Inferior parietal cortex (tissue), 1 donor: ENCODE data around the gene STARD8.
"Not testable (repeated sequence)": the region's sequence is repeated elsewhere in the genome, so short reads cannot be mapped to it uniquely, and the experiment has no call there.

ENCODE experiments used
- DNase-seq: peaks from one replicate; pipeline ENCODE4 v3.0.0-alpha.2; 2016; ENCODE audit errors: extremely low spot score

STARD8 gene

DNA sequence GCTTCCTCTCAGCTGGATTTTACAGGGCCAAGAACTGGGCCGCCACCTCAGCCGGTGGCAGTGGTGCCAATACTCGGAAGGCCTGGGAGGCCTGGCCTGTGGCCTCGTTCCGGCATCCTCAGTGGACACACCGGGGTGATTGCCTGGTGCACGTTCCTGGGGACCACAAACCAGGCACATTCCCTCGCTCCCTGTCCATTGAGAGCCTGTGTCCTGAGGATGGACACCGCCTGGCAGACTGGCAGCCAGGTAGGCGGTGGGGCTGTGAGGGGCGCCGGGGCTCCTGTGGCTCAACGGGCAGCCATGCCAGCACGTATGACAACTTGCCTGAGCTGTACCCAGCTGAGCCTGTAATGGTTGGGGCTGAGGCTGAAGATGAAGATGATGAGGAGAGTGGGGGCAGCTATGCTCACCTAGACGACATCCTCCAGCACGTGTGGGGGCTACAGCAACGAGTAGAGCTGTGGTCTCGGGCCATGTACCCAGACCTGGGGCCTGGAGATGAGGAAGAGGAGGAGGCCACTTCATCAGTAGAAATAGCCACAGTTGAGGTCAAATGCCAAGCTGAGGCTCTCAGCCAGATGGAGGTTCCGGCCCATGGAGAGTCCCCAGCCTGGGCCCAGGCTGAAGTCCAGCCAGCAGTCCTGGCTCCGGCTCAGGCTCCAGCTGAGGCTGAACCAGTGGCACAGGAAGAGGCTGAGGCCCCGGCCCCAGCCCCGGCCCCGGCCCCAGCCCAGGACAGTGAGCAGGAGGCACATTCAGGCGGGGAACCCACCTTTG lies 70.4 kb downstream of the STARD8 start:
- DNase-seq: no peak

DNA sequence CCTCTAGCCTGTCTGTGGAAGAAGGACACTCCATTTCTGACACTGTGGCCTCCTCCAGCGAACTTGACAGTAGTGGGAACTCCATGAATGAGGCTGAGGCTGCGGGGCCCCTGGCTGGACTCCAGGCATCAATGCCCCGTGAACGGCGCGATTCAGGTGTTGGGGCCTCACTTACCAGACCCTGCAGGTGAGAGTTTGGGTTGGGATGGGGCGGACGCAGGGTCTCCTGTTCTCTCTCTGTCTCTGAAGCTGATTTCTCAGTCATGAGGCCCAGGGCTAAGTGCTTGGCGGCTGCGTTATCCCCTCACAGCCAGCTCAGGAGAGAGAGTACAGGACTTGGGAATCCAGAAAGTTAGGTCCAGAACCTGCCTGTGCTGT lies 71.0 kb downstream of the STARD8 start:
- DNase-seq: no peak

DNA sequence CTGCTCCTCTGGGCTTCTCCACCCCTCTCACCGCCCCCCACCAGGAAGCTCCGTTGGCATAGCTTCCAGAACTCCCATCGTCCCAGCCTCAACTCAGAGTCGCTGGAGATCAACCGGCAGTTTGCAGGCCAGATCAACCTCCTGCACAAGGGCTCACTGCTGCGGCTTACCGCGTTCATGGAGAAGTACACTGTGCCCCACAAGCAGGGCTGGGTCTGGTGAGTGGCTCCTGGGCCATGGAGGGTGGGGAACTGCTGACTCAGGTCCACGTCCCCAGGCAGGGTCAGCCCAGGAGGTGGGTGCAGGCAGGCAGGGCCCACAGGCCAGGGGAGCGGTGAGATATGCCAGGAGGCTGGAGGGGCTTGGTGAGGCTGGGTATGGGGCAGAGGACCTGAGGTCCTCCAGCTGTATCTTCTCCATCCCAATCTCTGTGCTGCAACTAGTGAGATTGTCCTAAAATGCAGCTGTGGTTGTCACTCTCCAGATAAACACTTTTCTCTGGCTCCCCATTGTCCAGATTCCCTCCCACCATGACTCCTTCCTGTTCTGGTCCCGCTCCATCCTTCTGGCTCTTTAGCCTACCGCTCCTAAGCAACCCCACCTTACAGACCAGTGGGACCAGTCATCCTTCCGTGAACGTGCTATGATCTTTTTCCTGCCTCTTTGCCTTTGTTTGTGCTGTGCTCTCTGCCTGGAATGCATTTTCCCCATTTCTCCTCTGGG lies 71.9 kb downstream of the STARD8 start:
- no peak for DNase-seq

DNA sequence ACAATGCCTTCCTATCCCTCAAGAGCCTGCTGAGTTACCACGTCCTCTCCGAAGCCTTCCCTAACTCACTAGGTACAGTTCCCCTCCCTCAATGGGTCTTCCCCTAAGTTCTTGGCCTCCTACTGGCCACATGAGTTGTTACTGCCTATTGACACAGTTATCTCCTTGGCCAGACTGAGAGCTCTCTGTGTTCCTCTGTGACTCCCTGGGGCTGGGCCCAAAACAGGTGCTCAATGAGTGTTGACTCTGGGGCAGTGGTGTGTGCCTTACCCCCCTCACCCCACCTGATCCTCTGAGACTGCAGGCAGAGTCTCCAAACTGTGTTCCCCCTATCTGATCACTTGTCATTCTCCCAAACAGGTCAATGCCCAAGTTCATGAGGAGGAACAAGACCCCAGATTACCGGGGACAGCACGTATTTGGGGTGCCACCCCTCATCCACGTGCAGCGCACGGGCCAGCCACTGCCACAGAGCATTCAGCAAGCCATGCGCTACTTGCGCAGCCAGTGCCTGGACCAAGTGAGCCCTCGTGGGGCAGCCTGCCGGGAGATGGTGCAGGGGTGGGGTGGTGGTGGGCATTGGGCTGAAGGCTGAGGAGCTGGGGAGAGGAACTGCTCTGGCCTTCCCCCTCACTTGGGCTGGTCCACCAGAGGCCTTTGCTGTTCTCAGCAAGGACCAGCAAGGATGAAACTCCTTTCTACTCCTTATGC lies 72.6 kb downstream of the STARD8 start:
- DNase-seq: no peak

DNA sequence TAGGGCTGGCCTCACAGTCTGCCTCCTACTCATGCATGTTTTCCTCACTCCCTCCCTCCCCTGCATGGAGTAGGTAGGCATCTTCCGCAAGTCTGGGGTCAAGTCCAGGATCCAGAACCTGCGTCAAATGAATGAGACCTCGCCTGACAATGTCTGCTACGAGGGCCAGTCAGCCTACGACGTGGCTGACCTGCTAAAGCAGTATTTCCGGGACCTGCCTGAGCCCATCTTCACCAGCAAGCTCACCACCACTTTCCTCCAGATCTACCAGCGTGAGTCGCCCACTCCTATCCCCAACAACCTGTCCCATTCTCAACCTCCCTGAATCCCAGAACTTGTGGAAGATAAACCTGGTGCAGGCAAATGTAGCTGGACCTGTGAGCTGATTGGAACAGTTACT lies 73.4 kb downstream of the STARD8 start:
- no peak for DNase-seq

DNA sequence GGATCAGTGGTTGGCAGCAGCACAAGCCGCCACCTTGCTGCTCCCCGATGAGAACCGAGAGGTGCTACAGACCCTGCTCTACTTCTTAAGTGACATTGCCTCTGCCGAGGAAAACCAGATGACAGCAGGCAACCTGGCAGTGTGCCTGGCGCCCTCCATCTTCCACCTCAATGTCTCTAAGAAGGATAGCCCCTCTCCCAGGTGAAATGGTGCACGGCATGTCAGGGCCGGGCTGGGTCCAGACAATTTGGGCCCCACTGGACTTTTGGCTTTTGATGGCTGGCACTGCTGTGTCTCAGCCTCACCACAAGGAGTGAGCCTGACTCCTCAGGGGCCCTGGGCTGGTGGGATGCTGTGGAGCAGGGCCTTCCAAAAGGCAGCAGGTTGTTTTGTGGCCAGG lies 74.1 kb downstream of the STARD8 start:
- DNase-seq: no peak

DNA sequence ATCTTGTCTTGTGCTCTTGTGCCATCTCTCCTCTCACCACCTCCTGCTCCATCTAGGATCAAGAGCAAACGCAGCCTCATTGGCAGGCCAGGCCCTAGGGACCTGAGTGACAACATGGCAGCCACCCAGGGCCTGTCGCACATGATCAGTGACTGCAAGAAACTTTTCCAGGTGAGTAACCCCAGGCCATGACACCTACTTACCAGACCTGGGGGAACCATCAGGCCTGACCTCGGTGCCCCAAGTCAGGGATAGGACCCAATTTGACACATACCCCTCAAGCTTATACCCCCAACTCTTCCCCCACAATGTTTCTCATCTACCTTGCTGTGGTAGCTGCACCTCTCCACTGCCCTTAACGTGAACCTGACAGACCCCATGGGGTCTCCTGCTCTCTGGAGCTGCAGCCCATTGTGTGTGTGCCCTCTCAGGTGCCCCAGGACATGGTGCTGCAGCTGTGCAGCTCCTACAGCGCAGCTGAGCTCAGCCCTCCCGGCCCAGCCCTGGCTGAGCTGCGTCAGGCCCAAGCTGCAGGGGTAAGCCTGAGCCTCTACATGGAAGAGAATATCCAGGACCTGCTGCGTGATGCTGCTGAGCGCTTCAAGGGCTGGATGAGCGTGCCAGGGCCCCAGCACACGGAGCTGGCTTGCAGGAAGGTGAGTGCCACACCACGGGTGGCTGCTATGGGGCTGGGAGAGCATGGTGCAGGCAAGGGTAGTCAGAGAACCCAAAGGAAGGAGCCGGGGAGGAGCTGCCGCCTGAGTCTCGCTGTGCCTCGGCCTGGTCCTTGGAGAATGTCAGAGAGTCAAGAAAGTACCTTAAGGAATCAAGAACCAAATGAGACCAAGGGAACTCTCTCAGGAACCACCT lies 74.8 kb downstream of the STARD8 start:
- DNase-seq: no peak

DNA sequence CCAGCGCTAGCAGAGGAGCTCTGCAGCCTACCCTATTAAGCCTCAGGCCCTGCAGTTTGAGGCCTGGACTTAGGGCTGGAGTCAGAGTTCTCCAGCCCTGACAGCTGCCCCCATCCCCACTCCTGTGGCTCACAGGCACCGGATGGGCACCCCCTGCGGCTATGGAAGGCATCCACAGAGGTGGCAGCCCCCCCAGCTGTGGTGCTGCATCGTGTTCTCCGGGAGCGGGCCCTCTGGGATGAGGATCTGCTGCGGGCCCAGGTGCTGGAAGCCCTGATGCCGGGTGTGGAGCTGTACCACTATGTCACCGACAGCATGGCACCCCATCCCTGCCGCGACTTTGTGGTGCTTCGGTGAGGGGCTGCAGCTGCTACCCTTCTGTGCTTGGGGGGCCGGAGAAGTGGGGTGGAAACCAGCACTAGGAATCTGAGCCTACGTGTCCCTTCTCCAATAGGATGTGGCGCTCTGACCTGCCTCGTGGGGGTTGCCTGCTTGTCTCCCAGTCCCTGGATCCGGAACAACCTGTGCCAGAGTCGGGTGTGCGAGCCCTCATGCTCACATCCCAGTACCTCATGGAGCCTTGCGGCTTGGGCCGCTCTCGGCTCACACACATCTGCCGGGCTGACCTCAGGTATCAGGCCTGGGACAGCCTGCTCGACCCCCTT lies 76.2 kb downstream of the STARD8 start:
- no peak for DNase-seq

DNA sequence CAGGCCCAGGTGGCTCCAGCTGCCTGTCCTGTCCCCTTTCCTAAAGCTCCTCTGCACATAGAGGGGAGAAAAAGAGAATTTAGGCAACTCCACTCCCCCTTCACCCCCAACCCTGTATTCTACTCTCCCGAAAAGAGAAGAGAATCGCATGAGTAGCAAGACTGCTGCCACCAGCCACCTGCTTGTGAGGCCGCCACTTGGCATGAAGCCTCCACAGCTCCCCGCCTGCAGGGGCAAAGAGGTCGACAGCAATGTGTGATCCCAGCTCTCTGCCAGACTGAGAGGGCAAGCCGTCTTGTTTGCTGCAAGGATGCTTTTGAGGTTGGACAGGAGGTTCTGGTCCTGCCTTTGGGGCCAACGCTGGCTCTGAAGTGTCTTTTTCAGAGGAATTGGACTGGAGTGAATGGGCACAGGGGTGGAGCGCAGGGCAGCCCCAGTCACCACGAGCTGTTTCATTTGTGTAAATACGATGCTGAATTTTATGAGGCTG lies 77.1 kb downstream of the STARD8 start:
- DNase-seq: no peak

DNA sequence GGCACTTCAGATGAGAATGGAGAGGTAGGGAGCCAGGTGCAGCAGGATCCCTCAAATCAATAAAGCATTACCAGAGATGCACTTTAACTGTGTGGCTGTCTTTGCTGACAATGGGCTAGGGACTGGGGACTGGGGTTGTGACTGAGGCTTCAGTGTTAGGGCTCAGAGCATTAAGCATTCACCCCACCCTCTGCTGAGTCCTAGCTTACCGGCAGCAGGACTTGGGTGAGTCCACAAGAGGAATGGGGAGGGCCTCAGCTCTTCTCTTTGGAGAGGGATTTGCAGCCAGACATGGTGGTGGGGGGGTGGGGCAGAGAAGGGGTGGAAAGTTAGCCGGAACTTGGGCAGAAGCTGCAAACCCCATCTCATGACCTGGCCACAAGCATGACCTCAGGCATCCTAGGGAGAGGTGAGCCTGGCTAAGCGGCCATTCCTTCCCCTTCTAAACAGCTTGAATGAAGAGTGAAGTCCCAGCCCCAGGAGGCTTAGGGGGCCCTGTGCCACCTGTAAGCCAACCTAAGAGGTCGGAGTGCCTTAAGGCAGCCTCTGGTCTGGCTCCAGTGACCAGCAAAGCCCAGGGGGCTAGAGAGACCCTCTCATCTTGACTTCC lies 78.4 kb downstream of the STARD8 start:
- DNase-seq: no peak

DNA sequence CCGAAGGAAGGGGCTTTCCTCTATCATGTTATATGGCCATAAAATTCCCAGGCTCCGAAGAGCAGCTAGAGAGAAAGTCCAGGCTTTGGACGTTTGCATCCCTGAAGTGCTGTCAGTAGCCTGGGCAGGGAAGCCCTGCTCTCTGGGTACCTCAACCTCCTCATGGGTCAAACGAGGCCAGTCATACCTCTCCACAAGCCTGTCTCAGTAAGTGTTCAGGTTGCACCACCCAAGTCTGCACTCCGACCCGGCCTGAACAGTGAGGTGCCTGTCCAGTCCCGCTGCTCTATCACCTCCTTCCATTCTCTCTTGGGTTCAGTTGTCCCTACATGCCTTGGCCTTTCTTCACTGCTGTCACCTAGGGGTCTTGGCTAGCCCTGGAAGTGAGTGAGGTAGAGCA lies 78.9 kb downstream of the STARD8 start:
- DNase-seq: no peak

DNA sequence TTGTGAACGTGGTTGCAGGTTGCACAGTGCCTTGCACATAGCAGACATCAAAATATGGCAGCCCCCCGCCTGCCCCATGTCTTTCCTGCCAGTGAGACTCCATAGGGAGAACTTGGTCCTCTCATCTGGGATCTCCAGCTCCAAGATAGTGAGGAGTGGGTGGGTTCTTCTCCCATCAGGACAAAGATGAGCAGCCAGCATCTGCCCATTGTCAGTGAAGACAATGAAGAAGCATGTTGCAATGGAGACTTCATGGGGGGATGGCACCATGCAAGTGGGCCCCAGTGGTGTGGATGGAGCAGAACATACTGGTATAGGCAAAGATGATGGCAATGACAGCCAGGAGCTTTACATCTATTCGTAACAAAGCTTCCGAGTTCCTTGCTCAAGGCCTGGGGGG lies 80.2 kb downstream of the STARD8 start:
- no peak for DNase-seq

DNA sequence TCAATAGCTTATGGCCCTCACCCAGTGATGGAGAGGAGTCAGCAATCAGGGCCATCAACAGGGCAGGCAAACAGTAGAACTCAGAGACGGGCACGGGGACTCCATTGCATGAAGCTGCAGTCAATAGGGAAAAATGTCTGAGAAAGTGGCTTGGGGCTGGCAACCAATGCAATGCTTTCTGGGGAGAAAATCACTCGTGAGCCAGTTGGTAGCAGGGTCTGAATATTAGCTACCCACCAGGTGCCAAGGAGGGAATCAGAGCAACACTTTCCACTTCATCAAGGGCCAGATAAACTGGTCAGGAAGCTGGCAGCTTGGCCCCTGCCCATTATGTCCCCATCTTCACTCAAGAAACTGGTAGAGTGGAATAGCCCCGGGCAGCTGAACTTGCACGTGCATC lies 80.7 kb downstream of the STARD8 start:
- no peak for DNase-seq

DNA sequence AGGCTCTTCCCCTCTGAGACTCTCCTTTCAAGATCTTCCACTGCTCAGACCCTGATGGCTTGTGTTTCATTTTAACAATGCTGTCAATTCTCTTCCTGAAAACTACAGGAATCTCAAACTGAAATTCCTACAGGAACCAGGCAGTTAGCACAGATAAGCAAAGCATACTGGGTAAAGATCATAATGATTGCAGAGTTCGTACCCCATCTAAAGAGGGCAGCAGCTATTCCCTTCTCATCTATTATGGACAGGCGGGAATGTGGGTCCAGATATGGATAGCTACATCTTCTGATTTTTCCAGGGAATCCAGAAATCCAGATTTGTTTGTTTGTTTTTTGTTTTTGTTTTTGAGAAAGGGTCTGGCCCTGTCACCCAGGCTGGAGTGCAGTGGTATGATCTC lies 83.8 kb downstream of the STARD8 start:
- DNase-seq: no peak

DNA sequence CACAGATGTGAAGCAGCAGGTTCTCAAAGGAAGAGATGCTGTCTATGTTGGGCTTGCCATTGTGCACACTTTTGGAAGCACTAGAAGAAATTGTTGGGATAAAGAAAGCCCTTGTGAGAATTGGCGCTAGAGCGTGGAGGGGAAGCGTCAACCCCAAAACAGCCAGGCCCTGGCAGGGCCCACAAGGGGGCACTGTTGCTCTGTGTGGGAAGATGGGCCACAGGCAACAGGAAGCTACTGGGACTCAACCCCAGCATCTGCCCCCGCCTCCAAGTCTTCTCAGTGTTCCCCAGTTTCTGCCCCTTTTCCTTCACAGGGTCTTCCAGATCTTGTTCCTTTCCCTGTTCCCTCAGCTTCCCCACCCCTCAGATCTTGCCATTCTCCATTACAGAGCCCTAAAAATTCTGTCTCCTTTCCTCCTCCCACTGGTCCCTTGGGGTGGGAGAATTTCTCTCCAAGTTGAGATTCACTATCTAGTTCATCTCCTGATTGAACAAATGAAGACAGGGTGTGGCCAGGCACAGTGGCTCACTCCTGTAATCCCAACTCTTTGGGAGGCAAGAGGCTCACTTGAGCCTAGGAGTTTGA lies 85.5 kb downstream of the STARD8 start:
- peak; percentile 17 for DNase-seq

DNA sequence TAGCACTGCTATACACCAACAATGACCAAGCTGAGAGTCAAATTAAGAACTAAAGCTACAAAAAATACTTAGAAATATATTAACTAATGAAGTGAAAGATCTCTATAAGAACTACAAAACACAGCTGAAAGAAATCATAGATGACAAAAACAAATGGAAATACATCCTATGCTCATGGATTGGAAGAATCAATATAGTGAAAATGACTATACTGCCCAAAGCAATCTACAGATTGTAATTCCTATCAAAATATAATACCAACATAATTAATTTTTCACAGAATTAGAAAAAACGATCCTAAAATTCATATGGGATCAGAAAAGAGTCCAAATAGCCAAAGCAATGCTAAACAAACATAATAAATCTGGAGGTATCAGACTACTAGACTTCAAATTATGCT lies 87.8 kb downstream of the STARD8 start:
- no peak for DNase-seq

DNA sequence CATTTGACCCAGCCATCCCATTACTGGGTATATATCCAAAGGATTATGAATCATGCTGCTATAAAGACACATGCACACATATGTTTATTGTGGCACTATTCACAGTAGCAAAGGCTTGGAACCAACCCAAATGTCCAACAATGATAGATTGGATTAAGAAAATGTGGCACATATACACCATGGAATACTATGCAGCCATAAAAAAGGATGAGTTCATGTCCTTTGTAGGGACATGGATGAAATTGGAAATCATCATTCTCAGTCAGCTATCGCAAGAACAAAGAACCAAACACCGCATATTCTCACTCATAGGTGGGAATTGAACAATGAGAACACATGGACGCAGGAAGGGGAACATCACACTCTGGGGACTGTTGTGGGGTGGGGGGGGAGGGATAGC lies 94.4 kb downstream of the STARD8 start:
- not testable (repeated sequence) for DNase-seq

DNA sequence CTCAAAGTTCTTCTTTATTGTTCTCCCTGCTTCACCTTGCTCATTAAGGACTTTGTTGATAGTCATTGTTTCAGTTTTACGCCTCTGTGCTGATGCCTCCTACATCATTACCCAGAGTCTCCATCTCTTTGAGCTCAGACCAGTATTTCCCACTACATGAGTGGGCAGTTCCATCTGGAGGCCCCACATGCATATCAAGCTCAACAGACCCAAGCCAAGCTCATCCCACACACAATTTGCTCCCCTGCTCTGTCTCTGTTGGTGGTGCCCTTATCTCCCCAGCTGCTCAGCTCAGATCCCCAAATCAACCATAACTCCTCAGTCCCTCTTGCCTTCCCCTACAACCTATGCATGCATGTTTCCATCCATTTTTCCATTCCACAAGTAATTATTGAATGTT lies 96.3 kb downstream of the STARD8 start:
- DNase-seq: no peak

DNA sequence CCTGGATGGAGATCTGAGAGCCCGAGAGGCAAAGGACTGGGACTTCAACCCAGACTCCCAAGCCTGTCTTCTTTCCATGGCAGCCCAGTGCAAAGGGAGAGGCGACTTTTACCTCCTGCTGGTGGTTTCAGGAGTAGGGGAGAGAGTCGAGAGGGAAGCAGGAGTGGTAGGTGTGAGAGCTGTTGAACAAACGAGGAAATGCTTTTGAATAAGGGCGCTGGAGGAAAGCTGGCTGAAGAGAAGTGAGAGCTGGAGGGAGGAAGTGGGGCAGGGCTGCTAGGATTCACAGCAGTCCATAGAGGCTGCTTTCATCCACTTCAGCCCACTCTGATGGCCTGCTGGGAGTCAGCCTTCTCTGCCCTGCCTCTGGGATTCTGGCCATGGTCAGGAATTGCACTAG lies 99.5 kb downstream of the STARD8 start:
- no peak for DNase-seq

DNA sequence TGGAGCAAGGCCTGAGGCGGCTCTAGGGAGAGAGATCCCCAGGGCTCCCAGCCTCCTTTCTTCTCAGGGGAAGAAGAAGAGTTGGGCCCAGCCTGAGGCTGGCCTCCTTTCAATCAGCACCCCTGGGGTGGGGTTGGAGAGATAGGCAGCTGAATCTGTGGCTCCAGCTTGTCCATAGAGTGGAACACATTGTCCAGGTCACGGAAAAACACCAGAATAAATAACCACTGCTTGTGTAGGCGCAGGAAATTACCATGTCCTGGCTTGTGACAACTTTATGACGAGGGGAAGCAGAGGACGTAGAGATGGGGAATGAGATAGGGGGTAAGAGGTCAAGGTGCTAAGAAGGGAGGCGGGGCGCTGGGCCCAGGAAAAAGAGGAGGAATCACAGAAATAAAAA lies 100.6 kb downstream of the STARD8 start:
- no peak for DNase-seq
